ENCODE results near the gene SLC16A10. TPM values are rescaled to one million over a fixed set of nuclear protein-coding genes. Genes with fewer than 3 reads are reported as not detected.

The SLC16A10 gene
- total RNA-seq, 4 donors from 2014 or later, result 0.15 to 3.4 (median 1.6) TPM

DNA sequence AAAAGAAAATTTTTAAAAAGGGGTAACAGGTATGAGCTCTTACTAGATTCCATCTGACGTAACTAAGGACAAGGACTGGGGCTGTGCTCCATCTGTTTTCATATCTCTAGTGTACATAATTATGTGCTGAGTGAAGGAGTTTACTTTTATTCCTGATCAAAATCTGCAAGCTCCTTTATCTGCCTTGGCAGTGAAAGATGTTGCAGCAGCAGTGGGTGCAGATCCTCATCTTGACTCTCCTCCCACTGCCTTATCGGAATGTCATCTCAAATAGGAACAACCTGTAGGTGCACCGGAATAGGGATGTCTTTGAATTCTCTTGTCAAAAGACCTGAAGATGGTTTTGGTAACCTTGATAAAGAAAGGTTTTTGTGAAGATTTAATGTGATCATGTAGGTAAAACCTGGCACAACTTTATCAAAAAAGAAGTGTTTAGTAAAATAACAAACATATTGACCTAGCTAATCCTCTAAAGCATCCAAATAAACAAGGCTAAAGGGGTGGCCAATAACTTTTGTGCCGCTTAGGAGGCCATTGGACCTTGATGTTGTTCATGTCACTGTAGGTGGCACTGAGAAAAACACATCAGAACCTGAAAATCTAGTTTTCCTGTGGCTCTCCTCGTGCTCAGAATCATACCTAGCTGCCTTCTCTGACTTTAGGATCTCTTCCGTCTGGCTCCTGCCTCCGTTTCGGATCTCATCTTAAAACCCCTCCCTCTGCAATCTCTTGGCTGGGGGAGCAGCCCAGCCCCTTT, 19.0 kb upstream of the SLC16A10 start:
- H3K36me3 ChIP-seq, result no peaks in the 10 kb centered on the region
- DNase-seq, result no peak
- H3K27me3 ChIP-seq, result peaks cover 0 to 22% (median 0%) of the 10 kb centered on the region in 4 donors
- intact Hi-C loops (cut with DNase I), result no loop called here
- H3K27ac ChIP-seq, result no peak overlapping the region
- TF ChIP-seq POLR2A (IDR thresholded peaks at IDR 0.05), result no peak
- H3K4me3 ChIP-seq, result no peak overlapping the region
- WGBS, 2 donors, result 50 to 51% methylated on average over 8 of the region's 8 CpGs
- H3K9me3 ChIP-seq, result peaks cover 0 to 8% (median 8%) of the 10 kb centered on the region in 3 donors
- no peaks in the 10 kb centered on the region for H3K4me1 ChIP-seq

DNA sequence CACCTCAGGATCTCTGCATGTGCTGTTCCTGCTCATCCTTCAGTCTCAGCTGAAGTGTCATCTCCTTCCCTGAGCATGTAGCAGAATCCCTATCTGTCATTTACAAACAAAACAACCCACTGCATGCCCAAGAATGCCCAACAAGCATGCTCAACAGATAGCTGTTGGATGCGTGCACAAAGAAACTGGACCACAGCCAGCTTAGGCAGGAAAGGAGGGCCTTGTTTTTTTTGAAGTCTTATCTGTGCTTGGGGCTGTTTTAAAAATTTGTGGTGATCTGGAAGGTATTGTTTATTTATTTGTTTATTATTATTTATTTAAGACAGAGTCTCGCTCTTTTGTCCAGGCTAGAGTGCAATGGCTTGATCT, 18.5 kb upstream of the SLC16A10 start:
- no peak for DNase-seq
- WGBS, 2 donors, result 57 to 64% methylated on average over 2 of the region's 2 CpGs
- intact Hi-C loops (cut with DNase I), result no loop called here

DNA sequence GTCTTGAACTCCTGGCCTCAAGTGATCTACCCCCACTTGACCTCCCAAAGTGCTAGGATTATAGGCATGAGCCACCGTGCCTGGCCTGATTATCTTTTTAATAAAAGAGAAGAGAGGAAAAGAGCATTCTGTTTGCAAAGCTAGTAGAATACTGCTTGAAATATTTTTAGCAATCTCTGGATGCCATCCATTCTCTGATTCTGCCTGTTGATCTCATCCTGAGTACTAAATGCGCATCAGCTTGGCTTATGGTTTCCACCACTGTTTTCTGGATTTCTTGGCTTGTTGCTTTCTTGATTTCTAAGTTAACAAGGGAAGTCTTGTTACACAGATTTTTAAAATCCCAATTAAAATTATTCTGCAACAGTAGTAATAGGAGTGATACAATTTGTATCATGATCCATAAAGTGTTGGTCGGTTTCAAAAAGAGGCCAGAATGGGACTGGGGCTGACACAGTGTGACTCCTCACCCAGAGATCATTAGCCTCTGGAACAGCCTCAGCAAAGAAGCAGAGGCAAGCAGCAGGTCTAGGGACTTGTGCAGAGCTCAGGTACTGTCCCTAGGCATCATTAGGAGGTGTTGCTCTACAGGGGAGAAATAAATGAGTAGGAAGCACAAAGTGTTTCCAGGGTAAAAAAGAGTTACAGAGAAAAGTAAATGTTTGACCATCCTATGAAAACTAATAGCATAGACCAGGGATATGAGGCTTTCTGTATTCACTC, 17.8 kb upstream of the SLC16A10 start:
- H3K27ac ChIP-seq, result no peak overlapping the region
- no peak for DNase-seq
- WGBS, 2 donors, result 93 to 95% methylated on average over 3 of the region's 3 CpGs
- no peaks in the 10 kb centered on the region for H3K36me3 ChIP-seq
- no peaks in the 10 kb centered on the region for H3K9me3 ChIP-seq
- H3K4me3 ChIP-seq, result no peak overlapping the region
- H3K4me1 ChIP-seq, result no peaks in the 10 kb centered on the region
- H3K27me3 ChIP-seq, result peaks cover 0 to 31% (median 0%) of the 10 kb centered on the region in 4 donors
- intact Hi-C loops (cut with DNase I), result no loop called here
- TF ChIP-seq POLR2A (IDR thresholded peaks at IDR 0.05), result no peak
- TF ChIP-seq, protein P1, sequence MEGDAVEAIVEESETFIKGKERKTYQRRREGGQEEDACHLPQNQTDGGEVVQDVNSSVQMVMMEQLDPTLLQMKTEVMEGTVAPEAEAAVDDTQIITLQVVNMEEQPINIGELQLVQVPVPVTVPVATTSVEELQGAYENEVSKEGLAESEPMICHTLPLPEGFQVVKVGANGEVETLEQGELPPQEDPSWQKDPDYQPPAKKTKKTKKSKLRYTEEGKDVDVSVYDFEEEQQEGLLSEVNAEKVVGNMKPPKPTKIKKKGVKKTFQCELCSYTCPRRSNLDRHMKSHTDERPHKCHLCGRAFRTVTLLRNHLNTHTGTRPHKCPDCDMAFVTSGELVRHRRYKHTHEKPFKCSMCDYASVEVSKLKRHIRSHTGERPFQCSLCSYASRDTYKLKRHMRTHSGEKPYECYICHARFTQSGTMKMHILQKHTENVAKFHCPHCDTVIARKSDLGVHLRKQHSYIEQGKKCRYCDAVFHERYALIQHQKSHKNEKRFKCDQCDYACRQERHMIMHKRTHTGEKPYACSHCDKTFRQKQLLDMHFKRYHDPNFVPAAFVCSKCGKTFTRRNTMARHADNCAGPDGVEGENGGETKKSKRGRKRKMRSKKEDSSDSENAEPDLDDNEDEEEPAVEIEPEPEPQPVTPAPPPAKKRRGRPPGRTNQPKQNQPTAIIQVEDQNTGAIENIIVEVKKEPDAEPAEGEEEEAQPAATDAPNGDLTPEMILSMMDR (IDR thresholded peaks at IDR 0.05), result no peak

More for the DNA sequence above, 18.5 kb upstream of the SLC16A10 start:
- Histone ChIP-seq H3K27ac (no peak overlapping the region), H3K4me1 (no peaks in the 10 kb centered on the region), H3K36me3 (no peaks in the 10 kb centered on the region), H3K27me3 (peaks cover 0 to 26% (median 0%) of the 10 kb centered on the region in 4 donors), H3K9me3 (peaks cover 0 to 5% (median 3%) of the 10 kb centered on the region in 3 donors), H3K4me3 (no peak overlapping the region)
- TF ChIP-seq POLR2A (IDR thresholded peaks at IDR 0.05), result no peak
- TF ChIP-seq, protein P1 (IDR thresholded peaks at IDR 0.05), result no peak

DNA sequence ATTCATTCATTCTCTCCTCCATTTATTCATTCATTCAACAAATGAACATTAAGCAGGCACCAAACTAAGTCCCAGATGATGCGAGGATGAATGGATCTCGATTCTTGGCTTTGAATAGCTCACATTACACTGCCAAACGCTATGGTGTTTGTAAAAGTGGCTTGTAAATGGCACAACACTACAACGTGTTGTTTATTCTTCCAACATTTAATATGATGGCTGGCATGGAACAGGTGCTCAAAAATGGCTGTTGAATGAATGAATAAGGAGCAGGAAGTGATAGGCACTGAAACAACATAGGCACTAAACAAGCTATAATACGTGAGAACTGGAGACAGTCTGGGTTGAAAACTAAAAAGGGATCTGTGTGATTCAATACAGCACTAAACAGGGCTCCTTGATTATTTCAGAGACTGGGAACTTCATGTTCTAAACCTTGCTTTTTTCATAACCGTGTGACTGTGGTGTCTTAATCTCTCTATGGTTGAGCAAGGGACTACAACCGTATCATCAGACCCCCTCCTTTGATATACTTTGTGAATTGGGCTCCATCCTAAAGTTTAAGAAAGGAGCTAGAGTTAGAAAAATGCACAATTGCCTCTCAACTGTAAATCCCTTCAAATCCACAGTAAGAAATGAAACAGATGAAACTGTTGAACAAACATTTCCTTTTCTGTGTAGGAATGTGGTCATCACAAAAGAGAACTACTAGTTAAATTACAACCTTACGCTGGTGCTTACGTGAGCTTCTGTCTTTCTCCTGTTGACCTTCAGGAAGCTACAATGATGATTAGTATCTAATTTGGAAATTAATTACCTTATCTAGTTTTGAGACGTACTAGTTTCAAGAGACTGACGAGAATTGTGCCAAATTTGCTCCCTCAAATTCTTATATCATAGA, 16.9 kb upstream of the SLC16A10 start:
- no peaks in the 10 kb centered on the region for H3K9me3 ChIP-seq
- no peak overlapping the region for H3K4me3 ChIP-seq
- TF ChIP-seq, protein P1 (IDR thresholded peaks at IDR 0.05), result no peak
- TF ChIP-seq POLR2A (IDR thresholded peaks at IDR 0.05), result no peak
- DNase-seq, result no peak
- H3K36me3 ChIP-seq, result no peaks in the 10 kb centered on the region
- no peaks in the 10 kb centered on the region for H3K4me1 ChIP-seq
- H3K27ac ChIP-seq, result no peak overlapping the region
- WGBS, 2 donors, result 66% methylated on average over 11 of the region's 11 CpGs
- H3K27me3 ChIP-seq, result peaks cover 0 to 38% (median 0%) of the 10 kb centered on the region in 4 donors
- intact Hi-C loops (cut with DNase I), result no loop called here

DNA sequence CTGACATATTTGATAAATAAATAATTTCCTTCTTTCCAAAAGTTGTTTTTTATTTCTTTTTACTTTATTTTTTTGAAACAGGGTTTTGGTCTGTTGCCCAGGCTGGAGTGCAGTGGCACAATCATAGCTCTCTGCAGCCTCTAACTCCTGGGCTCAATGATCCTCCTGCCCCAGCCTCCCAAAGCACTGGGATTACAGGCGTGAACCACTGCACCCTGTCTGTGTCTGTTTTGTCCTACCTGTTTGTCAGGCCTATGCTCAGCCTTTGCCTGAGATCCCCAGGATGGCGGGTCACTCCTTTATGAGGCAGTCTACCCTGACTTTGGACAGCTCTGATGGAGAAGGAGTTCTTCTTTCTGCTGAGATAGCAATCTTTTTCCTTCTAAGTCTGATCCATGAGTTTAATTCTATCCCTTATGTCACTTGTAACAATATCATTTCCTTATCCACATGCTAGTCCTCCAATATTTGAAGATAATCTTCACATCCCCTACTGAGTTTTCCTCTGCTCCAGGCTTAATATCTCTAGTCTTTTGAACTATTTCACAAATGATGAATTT, 14.4 kb upstream of the SLC16A10 start:
- Histone ChIP-seq H3K27me3 (peaks cover 0 to 48% (median 0%) of the 10 kb centered on the region in 4 donors), H3K9me3 (no peaks in the 10 kb centered on the region), H3K27ac (no peak overlapping the region), H3K4me1 (no peaks in the 10 kb centered on the region), H3K36me3 (no peaks in the 10 kb centered on the region), H3K4me3 (no peak overlapping the region)
- DNase-seq, result no peak
- TF ChIP-seq, protein P1 (IDR thresholded peaks at IDR 0.05), result no peak
- TF ChIP-seq POLR2A (IDR thresholded peaks at IDR 0.05), result no peak
- 79 to 89% methylated on average over 2 of the region's 2 CpGs for WGBS, 2 donors
- intact Hi-C loops (cut with DNase I), result no loop called here
